Hindlimb muscle (tissue), 1 donor: ENCODE results near the gene TBX2. TPM values are rescaled to one million over a fixed set of nuclear protein-coding genes. Genes with fewer than 3 reads are reported as not detected.
"Not testable (repeated sequence)": the region's sequence is repeated elsewhere in the genome, so short reads cannot be mapped to it uniquely, and the experiment has no call there.

Experiments
- DNase-seq: peaks from one replicate; pipeline ENCODE4 v3.0.0-alpha.2; 2013
- polyA plus RNA-seq: library from polyadenylated mRNA; unstranded; fragments of 120-200 nt; gene quantifications from one replicate; pipeline ENCODE4 v1.2.1, GENCODE V29; 2013; ENCODE audit not compliant: insufficient read length

The TBX2 gene
- polyA plus RNA-seq, 1 donor: 12.2 TPM

GRCh38 chr17:61436273-61436672, 36.6 kb downstream of the TBX2 start:
- no peak for DNase-seq

- no peak for DNase-seq
Measured at GRCh38 chr17:61436995-61437704, 37.5 kb downstream of the TBX2 start.

DNA sequence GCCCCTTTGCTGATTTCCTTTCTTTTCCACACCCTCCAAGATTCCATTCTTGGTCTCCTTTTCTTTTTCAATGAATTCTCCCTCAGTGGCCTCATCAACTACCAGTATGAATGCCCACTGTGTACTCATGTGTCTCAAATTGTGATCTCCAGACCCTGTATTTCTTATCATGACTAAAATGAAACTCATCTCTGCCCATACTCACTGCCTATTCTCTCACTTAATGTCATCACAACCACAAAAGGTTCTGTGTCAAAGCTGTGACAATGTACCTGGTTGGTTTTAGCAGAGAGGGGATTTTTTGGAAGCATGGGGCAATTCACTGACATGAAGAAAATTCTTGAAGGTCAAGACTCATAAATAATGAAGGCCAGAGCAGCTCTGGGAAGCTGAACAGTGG, 41.1 kb downstream of the TBX2 start:
- DNase-seq: no peak

DNA sequence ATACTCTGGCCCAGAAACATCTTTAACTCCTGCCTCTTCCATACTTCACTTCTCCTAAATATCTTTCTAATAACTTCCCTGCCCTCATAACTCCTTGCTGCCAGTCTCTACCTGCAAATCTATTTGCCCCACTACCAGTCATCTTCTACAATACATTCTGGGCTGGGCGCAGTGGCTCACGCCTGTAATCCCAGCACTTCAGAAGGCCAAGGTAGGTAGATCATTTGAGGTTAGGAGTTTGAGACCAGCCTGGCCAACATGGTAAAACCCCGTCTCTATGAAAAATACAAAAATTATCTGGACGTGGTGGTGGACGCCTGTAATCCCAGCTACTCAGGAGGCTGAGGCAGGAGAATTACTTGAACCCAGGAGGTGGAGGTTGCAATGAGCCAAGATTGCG, 41.9 kb downstream of the TBX2 start:
- DNase-seq: not testable (repeated sequence)

DNA sequence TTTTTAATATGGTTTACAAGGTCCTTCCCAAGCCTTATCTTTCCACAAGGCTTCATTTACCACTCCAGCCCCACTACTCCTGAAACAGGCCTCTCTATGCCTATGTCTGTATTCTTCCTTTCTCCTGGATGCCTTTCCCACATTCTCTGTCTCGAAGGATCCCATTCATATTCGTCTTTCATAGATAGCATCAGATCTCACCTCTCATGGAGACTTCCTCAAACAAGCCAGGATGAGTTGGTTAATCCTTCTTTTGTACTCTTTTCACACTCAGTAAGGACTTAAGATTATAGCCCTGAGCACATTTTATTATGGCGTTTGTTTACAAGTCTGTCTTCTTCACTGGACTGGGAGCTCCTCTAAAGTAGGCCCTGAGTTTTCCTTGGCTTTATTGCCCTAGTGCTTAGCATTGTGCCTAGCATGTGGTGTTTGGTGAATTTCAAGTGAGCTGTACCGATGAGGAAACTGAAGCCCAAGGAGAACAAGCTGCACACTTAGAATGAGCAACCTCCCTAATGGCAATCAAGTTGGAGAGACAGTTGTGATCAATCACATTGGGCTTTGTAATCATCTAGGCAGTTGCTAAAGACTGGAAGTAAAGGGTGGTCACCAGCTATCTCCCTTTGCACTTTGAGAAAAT, 42.6 kb downstream of the TBX2 start:
- DNase-seq: no peak

DNA sequence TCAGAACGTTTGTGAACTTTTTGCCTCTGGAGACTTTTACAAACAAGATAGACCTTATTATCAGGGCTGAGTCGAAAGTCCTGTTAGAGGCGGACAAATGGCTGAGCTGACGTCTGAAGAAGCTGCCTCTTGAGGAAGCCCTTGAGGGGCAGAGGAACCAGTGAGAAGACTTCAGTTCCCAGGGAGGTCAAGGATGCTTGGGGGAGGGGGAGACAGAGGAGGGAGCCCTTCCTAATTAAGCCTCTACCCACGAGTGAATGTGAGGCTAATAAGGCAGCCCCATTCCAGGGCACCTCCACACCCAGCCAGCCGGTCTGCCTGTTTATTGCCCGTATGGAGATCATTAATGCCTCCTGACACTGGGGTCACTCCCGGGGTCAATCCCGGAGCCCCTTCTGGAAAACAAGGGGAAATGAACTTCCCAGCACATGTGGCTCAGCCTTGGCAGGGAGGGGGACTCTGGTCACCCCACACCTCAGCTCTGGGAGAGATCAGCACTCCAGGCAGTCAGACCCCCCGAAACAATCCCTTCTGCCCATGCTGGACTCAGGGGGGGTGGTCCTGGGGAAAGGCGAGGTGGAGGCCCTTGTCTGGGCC, 43.3 kb downstream of the TBX2 start:
- DNase-seq: no peak

DNA sequence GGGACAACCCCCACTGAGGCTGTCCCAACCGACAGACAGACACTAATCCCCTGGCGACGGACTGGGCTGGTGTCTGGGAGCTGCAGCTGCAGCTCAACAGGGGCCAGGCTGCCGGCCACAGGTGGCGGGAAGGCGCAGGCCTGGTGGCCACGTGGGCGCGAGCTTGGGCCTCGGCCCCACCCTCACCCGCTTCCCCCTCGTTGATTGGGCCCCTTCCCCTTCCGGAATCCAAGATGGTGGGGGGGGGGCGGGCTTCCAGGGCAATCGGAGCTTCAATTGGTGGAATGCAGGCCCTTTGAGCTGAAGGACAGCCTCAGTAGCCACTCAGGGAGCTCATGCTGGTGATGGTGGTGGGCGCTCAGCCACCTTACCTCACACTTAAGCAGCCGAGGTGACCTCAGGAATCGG, 43.8 kb downstream of the TBX2 start:
- DNase-seq: peak; percentile 57

- DNase-seq: no peak
Measured at GRCh38 chr17:61444075-61444474, 44.4 kb downstream of the TBX2 start.

GRCh38 chr17:61444831-61445230, 45.2 kb downstream of the TBX2 start:
- no peak for DNase-seq

GRCh38 chr17:61447358-61447757, 47.7 kb downstream of the TBX2 start:
- DNase-seq: no peak

- DNase-seq: no peak
Measured at GRCh38 chr17:61448042-61448441, 48.4 kb downstream of the TBX2 start.

DNA sequence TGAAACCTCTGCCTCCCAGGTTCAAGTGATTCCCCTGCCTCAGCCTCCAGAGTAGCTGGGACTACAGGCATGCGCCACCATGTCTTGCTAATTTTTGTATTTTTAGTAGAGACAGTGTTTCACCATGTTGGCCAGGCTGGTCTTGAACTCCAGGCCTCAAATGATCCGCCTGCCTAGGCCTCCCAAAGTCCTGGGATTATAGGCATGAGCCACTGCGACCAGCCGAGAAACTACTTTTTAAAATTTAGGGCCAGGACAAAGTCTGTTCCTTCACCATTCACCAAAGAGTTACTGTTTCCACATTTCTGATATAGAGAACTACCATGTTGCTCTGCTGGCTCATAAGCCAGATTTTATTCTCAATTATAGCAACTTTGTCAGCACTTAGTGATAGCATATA, 49.5 kb downstream of the TBX2 start:
- DNase-seq: not testable (repeated sequence)

DNA sequence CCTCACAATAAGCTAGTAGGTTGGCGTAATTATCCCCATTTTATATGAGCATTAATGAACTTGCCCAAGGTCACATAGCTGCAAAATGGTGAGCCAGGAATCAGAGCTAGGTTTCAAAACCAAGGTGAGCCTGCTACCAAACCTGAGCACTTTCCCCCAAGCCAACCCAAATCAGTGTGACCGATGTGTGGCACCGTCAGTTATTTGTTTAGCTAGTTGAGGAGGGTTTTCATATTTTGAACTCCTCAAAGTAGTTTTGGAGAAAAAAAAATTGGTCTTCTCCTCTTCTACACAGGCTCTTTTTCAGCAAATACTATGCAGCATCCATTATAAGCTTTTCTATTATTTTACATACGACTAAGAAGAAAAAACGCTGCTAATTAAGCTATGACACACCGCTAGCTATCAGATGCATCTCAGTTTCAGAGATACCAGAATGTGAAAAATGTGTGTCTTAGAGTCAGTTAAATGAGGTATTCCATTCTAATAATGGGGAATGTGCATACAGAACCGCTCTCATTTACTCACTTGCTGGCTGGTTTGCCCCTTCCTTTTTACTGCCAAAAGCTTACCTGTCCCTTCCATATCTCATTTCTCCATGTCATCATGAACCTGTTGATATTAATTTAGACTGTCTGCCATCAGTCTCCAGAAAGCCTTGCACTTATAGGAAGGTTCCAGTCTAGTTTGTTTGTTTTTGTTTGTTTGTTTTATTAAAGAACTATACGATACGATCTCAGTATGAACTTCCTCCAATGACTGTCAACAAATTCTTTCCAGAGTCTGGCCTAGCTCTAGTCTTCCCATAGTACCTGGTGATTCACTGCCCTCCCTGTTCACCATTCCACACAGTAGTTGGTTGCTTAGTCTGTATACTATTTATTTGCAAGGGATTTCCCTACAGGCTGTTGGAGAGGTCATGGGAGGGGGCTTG, 50.3 kb downstream of the TBX2 start:
- no peak for DNase-seq

GRCh38 chr17:61450641-61451537, 51.2 kb downstream of the TBX2 start:
- no peak for DNase-seq

- peak; percentile 67 for DNase-seq
Measured at GRCh38 chr17:61451538-61452300, 52.1 kb downstream of the TBX2 start.

DNA sequence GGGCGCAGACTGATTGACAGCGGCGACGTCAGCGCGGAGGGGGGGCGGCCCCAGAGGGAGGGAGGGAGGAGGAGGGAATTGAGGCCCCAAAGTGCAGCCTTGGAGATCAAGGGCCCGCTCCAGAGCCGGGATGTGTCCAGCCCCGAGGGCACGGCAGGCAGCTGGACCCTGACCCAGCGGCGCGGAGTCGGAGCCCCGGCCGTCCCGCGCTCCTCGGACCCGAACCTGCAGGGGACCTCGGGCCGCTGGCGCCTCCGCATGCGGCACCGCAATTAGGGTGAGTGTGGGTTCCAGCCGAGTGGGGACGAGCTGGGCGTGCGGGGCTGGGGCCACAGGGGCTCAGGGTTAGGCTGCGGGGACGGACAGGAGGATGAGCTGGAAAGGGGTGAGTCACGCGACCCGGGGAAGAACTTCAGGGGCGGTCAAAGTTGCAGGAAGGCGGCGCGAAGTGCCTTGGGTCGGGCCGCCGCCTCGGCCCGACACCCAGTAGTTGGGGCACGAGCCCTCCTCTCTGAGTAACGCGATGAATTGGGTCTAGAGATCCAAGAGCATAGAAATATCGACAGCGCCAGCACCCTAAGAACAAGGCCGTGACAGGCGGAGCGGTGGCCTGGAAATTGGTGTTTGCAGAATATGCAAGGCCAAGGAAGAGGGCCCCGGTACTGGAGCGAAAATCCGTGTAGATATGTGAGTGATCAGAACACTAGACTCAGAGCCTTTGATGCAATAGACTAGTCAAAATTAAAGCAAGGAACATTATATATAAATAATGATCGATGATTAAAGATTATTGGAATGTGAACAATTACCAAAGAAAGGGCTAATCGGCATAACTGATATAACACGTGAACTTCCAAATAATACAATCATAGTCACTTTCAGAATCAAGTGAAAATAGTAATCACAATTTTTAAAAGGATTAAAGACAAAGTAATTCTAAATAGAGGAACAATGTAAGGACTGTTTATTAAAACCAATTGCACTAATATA, 53.0 kb downstream of the TBX2 start, which contains the start of gene TBX4:
Gene TBX4 (plus strand): TSS at position 122 of the 990 bp plus-strand sequence. CDS start 4,069 bp downstream, outside the sequence.
- DNase-seq: peak; percentile 47

- DNase-seq: no peak
Measured at GRCh38 chr17:61453566-61454380, 54.1 kb downstream of the TBX2 start.
